ENCODE data around the gene PATZ1.

DNA sequence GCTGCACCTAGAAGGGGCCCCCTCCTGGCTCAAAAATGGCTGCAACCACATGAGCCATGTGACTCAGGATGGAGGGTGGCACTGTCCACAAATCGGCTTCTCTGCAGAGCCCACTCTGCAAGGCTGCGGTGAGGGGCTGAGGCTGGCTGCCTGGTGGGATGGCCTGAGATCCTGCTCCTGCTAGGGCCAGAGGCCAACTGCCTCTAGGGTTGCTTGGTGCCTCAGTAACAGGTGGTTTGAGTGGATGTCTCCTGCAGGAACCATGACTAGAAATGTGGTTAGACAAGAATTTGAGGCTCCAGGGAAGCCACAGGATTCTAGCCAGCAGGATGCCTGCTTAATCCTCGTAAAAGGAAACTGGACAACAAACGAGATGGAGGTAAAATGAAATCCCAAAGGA lies 17.1 kb downstream of the PATZ1 start:
- TF ChIP-seq, protein P1, sequence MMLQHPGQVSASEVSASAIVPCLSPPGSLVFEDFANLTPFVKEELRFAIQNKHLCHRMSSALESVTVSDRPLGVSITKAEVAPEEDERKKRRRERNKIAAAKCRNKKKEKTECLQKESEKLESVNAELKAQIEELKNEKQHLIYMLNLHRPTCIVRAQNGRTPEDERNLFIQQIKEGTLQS (CRISPR knock-in tag; conservative IDR thresholded peaks at IDR 0.05): no peak
- TF ChIP-seq FOXP1 (CRISPR knock-in tag; IDR thresholded peaks at IDR 0.05; ENCODE audit: borderline replicate concordance) (no peak), ZNF396 (CRISPR knock-in tag; IDR thresholded peaks at IDR 0.05; ENCODE audit: borderline replicate concordance) (no peak), SMAD4 (CRISPR knock-in tag; IDR thresholded peaks at IDR 0.05) (no peak), EMX1 (CRISPR knock-in tag; IDR thresholded peaks at IDR 0.05) (no peak)
- TF ChIP-seq, protein P2, sequence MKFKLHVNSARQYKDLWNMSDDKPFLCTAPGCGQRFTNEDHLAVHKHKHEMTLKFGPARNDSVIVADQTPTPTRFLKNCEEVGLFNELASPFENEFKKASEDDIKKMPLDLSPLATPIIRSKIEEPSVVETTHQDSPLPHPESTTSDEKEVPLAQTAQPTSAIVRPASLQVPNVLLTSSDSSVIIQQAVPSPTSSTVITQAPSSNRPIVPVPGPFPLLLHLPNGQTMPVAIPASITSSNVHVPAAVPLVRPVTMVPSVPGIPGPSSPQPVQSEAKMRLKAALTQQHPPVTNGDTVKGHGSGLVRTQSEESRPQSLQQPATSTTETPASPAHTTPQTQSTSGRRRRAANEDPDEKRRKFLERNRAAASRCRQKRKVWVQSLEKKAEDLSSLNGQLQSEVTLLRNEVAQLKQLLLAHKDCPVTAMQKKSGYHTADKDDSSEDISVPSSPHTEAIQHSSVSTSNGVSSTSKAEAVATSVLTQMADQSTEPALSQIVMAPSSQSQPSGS (CRISPR knock-in tag; IDR thresholded peaks at IDR 0.05; ENCODE audit: borderline replicate concordance, low read depth): no peak
- TF ChIP-seq, protein P3, sequence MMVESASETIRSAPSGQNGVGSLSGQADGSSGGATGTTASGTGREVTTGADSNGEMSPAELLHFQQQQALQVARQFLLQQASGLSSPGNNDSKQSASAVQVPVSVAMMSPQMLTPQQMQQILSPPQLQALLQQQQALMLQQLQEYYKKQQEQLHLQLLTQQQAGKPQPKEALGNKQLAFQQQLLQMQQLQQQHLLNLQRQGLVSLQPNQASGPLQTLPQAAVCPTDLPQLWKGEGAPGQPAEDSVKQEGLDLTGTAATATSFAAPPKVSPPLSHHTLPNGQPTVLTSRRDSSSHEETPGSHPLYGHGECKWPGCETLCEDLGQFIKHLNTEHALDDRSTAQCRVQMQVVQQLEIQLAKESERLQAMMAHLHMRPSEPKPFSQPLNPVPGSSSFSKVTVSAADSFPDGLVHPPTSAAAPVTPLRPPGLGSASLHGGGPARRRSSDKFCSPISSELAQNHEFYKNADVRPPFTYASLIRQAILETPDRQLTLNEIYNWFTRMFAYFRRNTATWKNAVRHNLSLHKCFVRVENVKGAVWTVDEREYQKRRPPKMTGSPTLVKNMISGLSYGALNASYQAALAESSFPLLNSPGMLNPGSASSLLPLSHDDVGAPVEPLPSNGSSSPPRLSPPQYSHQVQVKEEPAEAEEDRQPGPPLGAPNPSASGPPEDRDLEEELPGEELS (CRISPR knock-in tag; IDR thresholded peaks at IDR 0.05): no peak
- TF ChIP-seq, protein P4, sequence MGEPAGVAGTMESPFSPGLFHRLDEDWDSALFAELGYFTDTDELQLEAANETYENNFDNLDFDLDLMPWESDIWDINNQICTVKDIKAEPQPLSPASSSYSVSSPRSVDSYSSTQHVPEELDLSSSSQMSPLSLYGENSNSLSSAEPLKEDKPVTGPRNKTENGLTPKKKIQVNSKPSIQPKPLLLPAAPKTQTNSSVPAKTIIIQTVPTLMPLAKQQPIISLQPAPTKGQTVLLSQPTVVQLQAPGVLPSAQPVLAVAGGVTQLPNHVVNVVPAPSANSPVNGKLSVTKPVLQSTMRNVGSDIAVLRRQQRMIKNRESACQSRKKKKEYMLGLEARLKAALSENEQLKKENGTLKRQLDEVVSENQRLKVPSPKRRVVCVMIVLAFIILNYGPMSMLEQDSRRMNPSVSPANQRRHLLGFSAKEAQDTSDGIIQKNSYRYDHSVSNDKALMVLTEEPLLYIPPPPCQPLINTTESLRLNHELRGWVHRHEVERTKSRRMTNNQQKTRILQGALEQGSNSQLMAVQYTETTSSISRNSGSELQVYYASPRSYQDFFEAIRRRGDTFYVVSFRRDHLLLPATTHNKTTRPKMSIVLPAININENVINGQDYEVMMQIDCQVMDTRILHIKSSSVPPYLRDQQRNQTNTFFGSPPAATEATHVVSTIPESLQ (CRISPR knock-in tag; IDR thresholded peaks at IDR 0.05): no peak
- TF ChIP-seq, protein P5, sequence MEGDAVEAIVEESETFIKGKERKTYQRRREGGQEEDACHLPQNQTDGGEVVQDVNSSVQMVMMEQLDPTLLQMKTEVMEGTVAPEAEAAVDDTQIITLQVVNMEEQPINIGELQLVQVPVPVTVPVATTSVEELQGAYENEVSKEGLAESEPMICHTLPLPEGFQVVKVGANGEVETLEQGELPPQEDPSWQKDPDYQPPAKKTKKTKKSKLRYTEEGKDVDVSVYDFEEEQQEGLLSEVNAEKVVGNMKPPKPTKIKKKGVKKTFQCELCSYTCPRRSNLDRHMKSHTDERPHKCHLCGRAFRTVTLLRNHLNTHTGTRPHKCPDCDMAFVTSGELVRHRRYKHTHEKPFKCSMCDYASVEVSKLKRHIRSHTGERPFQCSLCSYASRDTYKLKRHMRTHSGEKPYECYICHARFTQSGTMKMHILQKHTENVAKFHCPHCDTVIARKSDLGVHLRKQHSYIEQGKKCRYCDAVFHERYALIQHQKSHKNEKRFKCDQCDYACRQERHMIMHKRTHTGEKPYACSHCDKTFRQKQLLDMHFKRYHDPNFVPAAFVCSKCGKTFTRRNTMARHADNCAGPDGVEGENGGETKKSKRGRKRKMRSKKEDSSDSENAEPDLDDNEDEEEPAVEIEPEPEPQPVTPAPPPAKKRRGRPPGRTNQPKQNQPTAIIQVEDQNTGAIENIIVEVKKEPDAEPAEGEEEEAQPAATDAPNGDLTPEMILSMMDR (IDR thresholded peaks at IDR 0.05): no peak
- TF ChIP-seq, protein P6, sequence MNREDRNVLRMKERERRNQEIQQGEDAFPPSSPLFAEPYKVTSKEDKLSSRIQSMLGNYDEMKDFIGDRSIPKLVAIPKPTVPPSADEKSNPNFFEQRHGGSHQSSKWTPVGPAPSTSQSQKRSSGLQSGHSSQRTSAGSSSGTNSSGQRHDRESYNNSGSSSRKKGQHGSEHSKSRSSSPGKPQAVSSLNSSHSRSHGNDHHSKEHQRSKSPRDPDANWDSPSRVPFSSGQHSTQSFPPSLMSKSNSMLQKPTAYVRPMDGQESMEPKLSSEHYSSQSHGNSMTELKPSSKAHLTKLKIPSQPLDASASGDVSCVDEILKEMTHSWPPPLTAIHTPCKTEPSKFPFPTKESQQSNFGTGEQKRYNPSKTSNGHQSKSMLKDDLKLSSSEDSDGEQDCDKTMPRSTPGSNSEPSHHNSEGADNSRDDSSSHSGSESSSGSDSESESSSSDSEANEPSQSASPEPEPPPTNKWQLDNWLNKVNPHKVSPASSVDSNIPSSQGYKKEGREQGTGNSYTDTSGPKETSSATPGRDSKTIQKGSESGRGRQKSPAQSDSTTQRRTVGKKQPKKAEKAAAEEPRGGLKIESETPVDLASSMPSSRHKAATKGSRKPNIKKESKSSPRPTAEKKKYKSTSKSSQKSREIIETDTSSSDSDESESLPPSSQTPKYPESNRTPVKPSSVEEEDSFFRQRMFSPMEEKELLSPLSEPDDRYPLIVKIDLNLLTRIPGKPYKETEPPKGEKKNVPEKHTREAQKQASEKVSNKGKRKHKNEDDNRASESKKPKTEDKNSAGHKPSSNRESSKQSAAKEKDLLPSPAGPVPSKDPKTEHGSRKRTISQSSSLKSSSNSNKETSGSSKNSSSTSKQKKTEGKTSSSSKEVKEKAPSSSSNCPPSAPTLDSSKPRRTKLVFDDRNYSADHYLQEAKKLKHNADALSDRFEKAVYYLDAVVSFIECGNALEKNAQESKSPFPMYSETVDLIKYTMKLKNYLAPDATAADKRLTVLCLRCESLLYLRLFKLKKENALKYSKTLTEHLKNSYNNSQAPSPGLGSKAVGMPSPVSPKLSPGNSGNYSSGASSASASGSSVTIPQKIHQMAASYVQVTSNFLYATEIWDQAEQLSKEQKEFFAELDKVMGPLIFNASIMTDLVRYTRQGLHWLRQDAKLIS (CRISPR knock-in tag; IDR thresholded peaks at IDR 0.05; ENCODE audit: borderline replicate concordance): no peak
- TF ChIP-seq, protein P7, sequence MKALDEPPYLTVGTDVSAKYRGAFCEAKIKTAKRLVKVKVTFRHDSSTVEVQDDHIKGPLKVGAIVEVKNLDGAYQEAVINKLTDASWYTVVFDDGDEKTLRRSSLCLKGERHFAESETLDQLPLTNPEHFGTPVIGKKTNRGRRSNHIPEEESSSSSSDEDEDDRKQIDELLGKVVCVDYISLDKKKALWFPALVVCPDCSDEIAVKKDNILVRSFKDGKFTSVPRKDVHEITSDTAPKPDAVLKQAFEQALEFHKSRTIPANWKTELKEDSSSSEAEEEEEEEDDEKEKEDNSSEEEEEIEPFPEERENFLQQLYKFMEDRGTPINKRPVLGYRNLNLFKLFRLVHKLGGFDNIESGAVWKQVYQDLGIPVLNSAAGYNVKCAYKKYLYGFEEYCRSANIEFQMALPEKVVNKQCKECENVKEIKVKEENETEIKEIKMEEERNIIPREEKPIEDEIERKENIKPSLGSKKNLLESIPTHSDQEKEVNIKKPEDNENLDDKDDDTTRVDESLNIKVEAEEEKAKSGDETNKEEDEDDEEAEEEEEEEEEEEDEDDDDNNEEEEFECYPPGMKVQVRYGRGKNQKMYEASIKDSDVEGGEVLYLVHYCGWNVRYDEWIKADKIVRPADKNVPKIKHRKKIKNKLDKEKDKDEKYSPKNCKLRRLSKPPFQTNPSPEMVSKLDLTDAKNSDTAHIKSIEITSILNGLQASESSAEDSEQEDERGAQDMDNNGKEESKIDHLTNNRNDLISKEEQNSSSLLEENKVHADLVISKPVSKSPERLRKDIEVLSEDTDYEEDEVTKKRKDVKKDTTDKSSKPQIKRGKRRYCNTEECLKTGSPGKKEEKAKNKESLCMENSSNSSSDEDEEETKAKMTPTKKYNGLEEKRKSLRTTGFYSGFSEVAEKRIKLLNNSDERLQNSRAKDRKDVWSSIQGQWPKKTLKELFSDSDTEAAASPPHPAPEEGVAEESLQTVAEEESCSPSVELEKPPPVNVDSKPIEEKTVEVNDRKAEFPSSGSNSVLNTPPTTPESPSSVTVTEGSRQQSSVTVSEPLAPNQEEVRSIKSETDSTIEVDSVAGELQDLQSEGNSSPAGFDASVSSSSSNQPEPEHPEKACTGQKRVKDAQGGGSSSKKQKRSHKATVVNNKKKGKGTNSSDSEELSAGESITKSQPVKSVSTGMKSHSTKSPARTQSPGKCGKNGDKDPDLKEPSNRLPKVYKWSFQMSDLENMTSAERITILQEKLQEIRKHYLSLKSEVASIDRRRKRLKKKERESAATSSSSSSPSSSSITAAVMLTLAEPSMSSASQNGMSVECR (CRISPR knock-in tag; IDR thresholded peaks at IDR 0.05; ENCODE audit: borderline replicate concordance): no peak

All from WTC11 (cell line).